SK-N-SH treated with all-trans-retinoic acid at 6 μM for 48 hours (cell line): Measurements from ENCODE around the gene SLC16A12.
"Not testable (repeated sequence)": the region's sequence is repeated elsewhere in the genome, so short reads cannot be mapped to it uniquely, and the experiment has no call there.

Experiments
- ARNTL ChIP-seq: fragments of 450-650 bp; formaldehyde crosslinking; IDR thresholded peaks from 2 replicates; pipeline ENCODE4 v1.5.0; 2020; ENCODE audit warnings: low read depth, mild to moderate bottlenecking, moderate library complexity, borderline replicate concordance
- GLIS3 ChIP-seq: fragments of 250-450 bp; sonication (Bioruptor Pico); IDR thresholded peaks from 2 replicates; pipeline ENCODE4 v1.5.0; 2020; ENCODE audit warnings: mild to moderate bottlenecking, moderate library complexity
- SNAI2 ChIP-seq: fragments of 250-450 bp; sonication (Bioruptor Pico); IDR thresholded peaks from 2 replicates; pipeline ENCODE4 v1.5.0; 2020; ENCODE audit warnings: mild to moderate bottlenecking, moderate library complexity
- TCF4 ChIP-seq: fragments of 250-450 bp; sonication (Bioruptor Pico); IDR thresholded peaks from 2 replicates; pipeline ENCODE4 v1.8.0; 2021; ENCODE audit warnings: mild to moderate bottlenecking, moderate library complexity, borderline replicate concordance
- ZFP3 ChIP-seq: fragments of 250-450 bp; sonication (Bioruptor Pico); IDR thresholded peaks from 2 replicates; pipeline ENCODE4 v1.5.0; 2020; ENCODE audit warnings: mild to moderate bottlenecking, moderate library complexity

- not testable (repeated sequence) for TF ChIP-seq ARNTL (CRISPR knock-in tag); TCF4 (CRISPR knock-in tag); ZFP3 (CRISPR knock-in tag); GLIS3 (CRISPR knock-in tag); SNAI2
Measured at GRCh38 chr10:89444819-89445218, 90.6 kb downstream of the SLC16A12 start.
